Measurements from ENCODE around the gene SEMA4A.
"Not testable (repeated sequence)": the region's sequence is repeated elsewhere in the genome, so short reads cannot be mapped to it uniquely, and the experiment has no call there.

The SEMA4A gene

DNA sequence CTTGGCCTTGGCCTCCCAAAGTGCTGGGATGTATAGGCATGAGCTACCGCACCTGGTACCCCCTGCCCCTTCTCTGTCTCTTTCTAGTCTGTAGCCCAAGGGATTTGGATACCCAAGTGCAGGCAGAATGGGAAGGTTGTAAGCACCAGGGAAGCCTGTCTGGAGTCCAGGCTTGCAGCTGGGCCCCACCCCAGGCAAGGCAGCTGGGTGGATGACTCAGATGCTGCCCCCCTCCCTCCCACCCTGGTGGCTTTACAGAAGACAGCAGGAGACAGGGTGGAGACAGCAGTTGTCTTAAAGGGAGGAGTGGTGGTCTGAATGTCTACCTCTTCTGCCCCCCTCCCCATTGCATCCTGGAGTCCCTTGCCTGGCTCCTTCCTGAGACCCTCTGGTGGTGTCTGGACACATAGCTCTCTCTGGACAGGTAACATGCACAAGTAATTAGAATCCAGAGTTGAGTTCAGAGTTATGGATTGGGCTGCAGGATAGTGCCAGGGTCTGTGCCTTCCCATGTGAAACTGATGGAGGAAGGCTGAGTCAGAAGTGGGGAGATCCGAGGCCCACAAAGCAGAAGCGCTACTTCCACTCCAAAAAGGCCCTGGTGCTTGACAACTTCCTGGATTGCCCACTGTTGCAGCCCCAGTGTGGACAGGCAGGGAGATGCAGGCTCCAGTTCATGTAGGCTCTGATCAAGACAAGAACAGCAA lies 33.7 kb upstream of the SEMA4A start:
- peak; percentile 16 for DNase-seq

DNA sequence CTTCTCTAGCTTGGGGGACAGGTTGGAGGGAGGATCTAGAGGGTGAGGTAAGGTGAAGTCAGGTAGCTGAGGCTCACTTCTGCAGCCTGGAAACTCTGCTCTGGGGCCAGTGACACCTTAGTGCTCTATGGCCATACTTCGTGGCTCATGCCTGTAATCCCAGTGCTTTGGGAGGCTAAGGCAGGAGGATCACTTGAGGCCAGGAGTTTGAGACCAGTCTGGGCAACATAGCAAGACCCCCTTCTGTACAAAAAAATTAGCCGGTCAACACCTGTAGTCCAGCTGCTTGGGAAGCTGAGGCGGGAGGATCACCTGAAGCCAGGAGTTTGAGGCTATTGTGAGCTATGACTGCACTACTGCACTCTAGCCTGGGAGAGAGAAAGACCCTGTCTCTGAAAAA lies 33.1 kb upstream of the SEMA4A start:
- no peak for DNase-seq

DNA sequence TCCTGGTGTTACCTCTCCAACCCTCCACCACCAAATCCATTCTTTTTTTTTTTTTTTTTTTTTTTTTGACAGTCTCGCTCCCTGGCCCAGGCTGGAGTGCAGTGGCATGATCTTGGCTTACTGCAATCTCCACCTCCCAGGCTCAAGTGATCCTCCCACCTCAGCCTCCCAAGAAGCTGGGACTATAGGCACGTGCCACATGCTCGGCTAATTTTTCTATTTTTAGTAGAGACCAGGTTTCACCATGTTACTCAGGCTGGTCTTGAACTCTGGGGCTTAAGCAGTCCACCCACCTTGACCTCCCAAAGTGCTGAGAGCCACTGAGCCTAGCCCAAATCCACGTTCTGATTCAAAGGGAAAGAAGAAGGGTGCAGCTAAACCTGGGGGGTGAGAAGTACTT lies 32.4 kb upstream of the SEMA4A start:
- DNase-seq = not testable (repeated sequence)

DNA sequence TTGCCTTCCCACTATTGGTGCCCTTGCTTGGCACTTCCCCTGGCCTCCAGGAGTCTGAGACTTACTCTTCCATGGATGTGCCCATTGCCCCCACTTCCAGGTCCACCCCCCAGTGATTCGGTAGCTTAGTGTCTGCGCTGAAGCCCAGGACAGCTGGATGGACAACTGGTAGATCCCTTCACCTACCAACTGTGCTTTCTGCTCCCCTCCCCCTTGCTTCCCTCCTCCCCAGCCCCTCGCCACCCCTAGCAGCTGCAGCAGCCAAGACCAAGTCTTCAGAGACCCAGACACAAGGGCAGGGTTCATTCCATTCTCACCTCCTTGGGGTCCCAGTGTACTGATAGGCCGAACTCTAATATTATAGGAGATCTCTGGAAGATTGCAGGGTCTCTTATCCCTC lies 31.9 kb upstream of the SEMA4A start:
- DNase-seq = no peak

DNA sequence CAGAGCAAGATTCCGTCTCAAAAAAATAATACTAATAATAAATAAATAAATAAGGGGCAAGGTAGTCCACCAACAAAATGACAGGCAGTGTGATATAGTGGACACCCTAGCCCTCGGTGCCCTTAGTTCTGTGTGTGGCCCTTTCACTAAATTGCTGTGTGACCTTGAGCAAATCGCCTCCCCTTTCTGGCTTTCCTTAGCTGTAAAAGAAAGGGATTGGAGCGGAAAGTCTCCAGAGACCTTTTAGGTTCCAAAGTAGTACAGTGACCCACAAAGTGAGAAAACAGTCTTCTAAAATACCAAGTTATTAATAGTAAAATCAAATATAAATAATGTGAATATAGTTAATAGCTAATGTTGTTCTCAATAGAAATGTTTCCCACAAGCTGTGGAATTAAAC lies 31.3 kb upstream of the SEMA4A start:
- no peak for DNase-seq

DNA sequence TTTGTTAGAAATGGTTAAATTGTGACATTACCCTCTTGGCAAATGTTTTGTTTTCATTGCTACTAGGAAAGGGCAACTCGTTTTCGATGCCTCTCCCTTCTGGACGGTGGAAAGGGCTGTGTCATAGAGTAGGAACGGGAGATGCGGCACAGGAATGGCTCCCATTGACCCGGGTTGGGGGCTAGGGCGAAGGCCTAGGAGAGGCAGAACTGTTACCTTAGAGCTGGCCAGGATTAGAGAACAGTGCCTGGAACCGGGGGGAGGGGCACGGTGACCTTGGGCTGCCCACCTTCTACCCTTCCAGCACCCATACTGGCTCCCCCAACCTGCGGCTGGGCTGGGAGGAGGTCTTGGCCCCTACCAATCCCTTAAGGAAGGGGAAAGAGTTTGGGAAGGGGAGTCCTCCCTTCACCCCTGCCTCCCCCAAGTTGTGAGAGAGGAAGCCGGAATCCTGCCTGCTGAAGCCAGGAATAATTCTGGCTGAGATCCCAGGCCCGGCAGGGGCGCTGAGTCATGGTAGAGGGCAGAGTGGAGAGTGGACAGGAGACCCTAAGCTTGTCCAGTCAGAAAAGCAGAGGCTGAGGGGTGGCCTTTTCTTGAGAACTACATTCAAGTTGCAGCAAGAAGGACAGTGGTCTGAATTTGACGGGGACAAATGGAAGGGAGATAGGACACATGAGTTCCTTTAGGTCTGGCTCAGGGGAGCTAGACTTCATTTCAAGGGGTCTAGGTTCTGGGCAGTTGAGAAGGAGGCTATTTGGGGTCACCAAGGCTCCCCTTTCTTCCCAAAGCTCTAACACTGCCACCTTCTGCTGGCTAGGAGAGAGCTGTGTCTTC lies 30.6 kb upstream of the SEMA4A start:
- peak; percentile 74 for DNase-seq

DNA sequence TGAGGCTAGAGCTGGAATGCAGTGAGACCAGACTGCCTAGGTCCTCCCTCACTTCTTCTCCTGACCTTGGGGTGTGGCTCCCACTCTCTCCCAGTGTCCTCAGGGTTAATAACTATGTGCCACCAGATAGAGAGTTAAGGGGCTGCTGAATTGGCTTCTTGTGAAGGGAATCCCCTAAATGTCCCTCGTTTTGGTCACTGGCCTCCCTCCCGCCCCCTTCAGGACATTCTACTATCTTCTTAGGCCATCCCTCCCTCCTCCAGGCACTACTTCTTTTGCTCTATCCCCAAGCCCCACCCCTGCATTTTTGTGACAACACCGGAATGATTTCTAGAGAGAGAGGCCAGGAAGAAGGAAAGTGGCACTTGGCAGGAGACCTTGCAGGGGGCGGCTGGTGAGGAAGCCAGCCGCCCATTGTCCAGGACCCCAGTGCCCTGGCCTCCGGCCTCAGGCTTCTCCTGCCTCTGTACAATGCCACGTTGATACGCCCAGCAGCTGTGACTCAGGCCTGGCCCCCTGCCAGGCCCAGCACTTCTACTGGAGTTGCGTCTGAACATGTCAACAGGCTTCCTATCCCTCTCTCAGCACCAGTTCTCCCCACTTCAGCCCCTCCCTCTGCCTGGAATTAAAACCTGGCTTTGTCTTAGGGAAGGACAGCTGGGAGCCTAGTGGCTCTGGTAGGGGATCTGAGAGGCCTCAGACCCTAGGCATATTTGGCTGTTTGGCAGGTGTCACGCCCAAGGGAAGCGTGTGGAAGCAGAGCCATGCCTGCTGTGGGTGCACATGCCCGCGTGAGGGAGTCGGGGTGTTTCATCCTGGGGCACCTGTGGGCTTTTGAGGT lies 29.8 kb upstream of the SEMA4A start:
- peak; percentile 100 for DNase-seq

DNA sequence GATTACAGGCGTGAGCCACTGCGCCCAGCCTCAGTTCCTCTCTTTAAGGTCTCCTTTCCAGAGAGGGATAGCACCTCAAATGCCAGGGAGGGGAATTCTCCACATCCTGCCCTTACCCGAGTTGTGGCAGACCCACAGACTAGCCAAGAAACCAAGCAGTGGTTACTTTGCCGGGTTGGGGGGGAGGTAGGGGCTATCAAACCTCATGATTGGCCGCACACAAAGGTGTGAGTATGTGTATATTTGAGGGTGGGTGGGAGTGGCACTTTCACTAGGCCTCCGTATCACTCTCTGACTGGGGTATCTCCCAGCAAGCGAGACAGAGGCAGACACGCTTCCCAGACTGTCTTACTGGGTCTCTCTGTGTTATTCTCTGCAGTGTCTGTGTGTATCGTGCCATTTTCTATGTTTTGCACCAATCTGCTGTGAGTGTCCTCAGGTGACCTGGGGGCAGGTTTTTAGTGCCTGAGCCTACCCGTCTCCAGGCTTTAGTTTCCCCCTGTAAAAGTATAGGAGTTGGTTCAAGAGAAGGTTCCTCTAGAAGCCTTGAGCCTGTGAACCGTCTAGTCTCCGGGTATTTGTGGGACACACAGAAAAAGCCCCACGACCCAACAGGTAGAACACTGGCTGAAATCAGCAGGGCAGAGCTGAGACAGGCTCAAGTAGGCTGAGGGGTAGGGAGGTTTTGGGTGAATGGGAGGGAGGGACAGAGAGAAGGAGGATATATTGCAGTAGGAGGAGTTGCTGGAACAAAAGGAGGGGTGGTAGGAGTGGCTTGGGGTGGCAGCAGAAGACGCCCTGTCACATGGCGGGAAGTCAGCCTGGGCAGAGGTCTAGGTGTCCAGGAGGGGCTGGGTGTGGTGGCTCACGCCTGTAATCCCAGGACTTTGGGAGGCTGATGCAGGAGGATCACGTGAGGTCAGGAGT lies 28.6 kb upstream of the SEMA4A start:
- no peak for DNase-seq

DNA sequence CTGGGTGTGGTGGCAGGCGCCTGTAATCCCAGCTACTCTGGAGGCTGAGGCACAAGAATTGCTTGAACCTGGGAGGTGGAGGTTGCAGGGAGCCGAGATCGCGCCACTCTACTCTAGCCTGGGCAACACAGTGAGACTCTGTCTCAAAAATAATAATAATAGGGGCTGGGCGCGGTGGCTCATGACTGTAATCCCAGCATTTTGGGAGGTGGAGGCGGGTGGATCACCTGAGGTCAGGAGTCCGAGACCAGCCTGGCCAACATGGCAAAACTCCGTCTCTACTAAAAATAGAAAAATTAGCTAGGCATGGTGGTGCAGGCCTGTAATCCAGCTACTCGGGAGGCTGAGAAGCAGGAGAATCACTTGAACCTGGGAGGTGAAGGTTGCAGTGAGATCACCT lies 27.8 kb upstream of the SEMA4A start:
- not testable (repeated sequence) for DNase-seq

DNA sequence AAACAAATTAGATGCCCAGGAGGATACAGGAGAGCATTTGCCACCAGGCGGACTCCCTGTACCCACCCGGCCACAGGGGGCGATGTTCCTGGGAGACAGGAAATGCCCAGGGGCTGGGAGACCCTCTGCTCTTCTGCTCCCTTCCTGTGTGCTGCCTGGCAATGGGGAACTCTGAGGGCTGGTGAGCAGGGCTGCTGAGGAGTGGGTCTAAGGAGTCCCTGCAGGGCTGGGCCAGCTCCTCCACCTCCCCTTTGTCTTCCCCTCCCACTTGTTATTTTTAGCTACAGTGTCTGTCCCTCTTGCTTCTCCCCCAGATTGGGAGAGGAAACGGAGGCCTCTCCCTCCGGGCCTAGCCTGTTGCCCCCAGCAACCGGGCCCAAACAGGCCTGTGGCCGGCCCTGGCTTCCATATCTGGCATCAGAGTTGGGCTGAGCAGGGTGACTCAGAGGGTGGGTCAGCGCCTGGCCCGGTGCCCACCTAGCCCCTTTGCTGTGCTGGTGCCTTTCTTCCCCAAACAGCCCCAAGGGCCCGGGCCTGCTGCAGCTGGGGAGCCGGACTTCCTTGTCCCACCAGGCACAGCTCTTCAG lies 27.2 kb upstream of the SEMA4A start:
- peak; percentile 75 for DNase-seq

DNA sequence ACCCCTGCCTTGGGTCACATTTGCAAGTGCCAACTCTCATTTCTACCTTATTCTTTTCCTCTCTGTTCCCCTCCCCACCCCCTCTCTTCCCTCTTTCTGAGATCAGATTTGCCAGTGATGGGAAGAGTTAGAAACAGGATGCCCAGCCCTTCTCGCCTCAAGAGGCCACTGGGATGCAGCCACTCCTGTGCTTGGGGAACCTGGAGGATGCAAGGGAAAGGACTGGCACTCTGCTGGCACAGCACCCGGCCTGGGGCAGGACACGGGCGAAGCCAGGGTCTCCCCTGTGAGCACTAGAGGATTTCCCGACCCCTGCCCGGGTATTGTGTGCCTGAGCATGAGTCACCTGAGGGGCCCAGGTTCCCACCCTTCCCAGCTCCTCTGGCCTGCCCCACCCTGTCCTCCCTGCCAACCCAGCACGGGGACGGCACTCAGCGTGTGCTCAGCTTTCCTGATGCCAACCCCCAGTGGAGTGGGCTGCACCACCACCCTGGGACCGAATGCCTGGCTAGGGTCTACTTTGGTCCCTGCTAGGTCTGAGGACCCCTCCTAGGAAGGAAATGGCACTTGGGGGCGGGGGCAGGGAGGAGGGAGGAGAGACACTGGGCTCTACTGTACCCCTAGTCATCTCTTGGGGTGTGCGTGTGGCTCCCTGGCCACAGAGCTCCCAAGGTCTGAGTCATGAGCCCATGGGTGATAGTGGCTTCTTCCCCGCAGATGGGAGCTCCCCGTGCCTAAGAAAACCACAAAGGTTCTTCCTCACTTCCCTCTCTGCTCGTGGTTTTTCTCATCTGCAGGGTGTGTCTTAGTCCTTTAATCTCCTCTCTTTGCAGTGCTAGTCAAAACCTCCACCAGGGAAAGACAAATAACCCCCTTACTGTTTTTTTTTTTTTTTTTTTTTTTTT lies 26.5 kb upstream of the SEMA4A start:
- DNase-seq = no peak

DNA sequence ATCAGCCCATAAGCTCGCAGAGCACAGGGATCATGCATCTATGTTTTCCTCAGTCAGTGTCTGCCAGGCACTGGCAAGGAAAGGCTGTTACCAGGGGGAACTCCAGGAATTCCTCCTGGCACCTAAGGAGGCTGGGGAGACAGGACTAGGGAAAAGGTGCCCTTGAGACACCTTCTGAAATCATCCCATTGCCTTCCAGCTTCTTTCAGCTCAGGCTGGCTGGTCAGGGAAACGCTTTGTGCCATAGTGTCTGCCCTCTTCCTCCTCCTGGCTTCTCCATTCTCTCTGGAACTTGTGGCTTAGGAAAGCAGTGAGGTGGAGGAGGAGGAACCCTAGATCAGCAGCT lies 25.1 kb upstream of the SEMA4A start:
- no peak for DNase-seq

DNA sequence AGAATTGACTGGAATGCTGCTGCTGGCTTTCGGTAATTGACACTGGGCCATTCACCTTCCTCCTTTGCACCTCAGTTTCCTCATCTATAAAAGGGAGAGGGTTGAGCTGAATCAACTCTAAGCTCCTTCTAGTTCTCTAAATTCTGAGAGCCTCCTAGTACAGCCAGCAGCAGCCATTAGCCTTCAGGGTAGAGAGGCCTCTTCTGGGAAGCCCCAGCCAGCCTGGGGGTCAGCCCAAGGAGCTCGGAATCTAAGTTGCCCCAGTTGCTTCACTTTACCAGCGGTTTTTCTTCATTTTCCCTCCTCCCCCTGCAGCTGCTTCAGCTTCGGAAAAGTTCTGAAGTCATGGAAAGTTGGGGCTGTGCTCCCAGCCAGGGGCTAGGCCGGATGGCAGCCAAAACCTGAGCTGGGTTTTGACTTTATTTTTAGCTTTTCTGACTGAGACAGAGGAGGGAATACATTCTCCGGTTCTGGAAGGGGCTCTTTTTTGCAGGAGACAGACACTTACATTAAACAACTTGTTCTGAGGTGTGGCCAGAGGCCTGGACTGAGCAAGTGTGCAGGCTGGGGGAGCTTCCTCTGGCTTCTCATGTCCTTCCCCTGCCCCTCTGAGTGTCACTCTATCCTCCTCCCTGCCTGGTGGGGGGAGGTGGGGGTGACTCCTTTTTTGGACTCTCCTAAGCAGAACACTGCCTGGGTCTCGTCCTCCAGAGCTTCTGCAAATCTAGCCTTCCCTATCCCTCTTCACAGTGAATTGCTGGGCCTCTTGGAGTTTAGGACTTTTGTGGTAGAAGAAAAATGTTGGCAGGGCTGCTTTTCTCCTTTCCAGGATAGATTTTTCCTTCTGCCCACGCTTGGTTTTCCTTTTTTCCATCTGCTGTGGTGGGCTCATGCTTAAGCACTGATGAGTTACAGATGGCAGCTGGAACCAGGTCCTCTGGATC lies 24.5 kb upstream of the SEMA4A start:
- DNase-seq = no peak

DNA sequence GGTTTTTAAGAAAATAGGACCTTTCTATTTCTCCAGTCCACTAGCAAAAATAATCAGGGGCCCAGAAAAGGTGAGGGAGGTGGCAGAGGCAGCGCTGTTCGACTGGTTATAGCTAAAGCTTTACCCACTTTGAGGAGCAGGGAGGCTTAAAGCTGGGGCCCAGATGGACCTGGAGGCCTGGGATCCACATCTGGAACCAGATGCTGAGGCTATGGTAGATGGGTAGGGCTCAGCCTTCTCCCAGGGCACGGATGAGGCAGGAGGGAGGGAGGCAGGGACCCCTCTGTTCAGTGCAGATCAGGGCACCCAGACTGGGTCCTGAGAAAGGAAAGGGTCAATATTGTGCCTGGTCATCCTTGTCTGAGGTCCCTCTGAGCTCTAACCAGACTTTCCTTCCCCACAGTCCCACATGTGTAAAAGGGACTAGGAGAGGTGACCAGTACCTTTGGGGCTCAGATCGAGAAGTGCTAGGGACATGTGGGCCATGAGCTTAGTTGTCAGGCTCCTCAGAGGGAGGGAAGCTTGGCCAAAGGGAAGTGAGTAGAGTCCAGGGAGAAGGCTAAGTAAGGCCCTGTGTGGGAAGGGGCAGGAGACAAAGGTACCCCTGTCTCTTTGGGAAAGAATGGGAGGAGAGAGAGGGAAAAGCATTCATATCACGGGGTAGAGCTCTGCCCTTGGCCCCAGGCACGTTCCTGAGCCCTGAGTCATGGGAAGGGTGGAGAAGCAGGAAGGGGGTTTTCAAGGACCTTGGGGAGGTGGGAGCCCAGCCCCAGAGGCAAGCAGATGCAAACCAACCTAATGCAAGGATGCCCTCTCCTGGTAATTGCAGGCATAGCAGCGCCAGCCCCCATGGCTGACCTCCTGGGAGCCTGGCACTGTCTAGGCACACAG lies 23.5 kb upstream of the SEMA4A start:
- DNase-seq = peak; percentile 40

DNA sequence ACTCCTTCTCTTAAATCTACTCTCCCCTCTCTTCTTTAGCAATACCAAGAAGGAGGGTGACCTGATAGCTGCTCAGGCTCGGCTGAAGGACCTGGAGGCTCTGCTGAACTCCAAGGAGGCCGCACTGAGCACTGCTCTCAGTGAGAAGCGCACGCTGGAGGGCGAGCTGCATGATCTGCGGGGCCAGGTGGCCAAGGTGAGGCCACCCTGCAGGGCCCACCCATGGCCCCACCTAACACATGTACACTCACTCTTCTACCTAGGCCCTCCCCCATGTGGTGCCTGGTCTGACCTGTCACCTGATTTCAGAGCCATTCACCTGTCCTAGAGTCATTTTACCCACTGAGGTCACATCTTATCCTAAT lies 22.8 kb upstream of the SEMA4A start:
- DNase-seq = no peak

DNA sequence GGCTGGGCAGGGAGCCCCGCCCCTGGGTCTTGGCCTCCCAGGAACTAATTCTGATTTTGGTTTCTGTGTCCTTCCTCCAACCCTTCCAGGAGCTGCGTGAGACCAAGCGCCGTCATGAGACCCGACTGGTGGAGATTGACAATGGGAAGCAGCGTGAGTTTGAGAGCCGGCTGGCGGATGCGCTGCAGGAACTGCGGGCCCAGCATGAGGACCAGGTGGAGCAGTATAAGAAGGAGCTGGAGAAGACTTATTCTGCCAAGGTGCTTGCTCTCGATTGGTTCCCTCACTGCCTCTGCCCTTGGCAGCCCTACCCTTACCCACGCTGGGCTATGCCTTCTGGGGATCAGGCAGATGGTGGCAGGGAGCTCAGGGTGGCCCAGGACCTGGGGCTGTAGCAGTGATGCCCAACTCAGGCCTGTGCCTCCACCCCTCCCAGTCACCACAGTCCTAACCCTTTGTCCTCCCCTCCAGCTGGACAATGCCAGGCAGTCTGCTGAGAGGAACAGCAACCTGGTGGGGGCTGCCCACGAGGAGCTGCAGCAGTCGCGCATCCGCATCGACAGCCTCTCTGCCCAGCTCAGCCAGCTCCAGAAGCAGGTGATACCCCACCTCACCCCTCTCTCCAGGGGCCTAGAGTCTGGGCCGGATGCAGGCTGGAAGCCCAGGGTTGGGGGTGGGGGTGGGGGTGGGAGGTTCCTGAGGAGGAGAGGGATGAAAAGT lies 18.5 kb upstream of the SEMA4A start:
- no peak for DNase-seq

DNA sequence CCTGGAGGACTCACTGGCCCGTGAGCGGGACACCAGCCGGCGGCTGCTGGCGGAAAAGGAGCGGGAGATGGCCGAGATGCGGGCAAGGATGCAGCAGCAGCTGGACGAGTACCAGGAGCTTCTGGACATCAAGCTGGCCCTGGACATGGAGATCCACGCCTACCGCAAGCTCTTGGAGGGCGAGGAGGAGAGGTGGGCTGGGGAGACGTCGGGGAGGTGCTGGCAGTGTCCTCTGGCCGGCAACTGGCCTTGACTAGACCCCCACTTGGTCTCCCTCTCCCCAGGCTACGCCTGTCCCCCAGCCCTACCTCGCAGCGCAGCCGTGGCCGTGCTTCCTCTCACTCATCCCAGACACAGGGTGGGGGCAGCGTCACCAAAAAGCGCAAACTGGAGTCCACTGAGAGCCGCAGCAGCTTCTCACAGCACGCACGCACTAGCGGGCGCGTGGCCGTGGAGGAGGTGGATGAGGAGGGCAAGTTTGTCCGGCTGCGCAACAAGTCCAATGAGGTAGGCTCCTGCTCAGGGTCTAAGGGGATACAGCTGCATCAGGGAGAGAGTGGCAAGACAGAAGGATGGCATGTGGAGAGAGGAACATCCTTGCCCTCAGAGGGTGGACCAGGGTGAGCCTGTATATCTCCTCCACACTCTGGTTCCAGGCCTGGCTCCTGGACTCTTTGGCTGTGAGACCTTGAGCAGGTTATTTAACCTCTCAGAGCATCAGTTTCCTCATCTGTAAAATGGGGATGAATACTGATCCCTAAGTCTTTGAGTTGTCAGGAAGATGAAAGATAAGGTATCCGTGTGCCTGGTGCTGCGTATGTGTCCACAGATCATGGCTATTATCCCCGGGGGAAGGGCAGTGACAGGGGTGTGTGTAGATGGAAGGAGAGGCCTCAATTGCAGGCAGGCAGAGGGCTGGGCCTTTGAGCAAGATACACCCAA lies 17.2 kb upstream of the SEMA4A start:
- DNase-seq = no peak

All from SHP77 treated with DMSO at 0.1 percent for 48 hours (cell line).